ENCODE data around the gene ARFGEF3.

ARFGEF3 gene

GRCh38 chr6:138229663-138230179, 68.0 kb downstream of the ARFGEF3 start:
- WGBS, 2 experiments (ENCODE audit: insufficient coverage in 2 of 2), result 95 to 98% methylated on average over 8 to 9 of the region's 11 CpGs
- no peak overlapping the region for H3K4me3 ChIP-seq (ENCODE audit: extremely low read depth, insufficient read depth, low read length, poor library complexity, severe bottlenecking)
- no peaks in the 10 kb centered on the region for H3K4me1 ChIP-seq (ENCODE audit: control insufficient read depth, insufficient read depth, low read length, poor library complexity, severe bottlenecking)
- H3K36me3 ChIP-seq (ENCODE audit: control insufficient read depth, insufficient read depth, low read length), result no peaks in the 10 kb centered on the region
- H3K27ac ChIP-seq (ENCODE audit: low read depth, low read length, severe bottlenecking), result no peak overlapping the region
- no peaks in the 10 kb centered on the region for H3K9me3 ChIP-seq (ENCODE audit: control insufficient read depth, low read length)

- Histone ChIP-seq H3K27ac (ENCODE audit: low read depth, low read length, severe bottlenecking) (no peak overlapping the region), H3K9me3 (ENCODE audit: control insufficient read depth, low read length) (no peaks in the 10 kb centered on the region), H3K36me3 (ENCODE audit: control insufficient read depth, insufficient read depth, low read length) (no peaks in the 10 kb centered on the region), H3K4me3 (ENCODE audit: extremely low read depth, insufficient read depth, low read length, poor library complexity, severe bottlenecking) (no peak overlapping the region), H3K4me1 (ENCODE audit: control insufficient read depth, insufficient read depth, low read length, poor library complexity, severe bottlenecking) (no peaks in the 10 kb centered on the region)
These were observed 68.5 kb downstream of the ARFGEF3 start for GRCh38 chr6:138230221-138230620.

- Histone ChIP-seq H3K36me3 (ENCODE audit: control insufficient read depth, insufficient read depth, low read length) (no peaks in the 10 kb centered on the region), H3K9me3 (ENCODE audit: control insufficient read depth, low read length) (no peaks in the 10 kb centered on the region), H3K4me1 (ENCODE audit: control insufficient read depth, insufficient read depth, low read length, poor library complexity, severe bottlenecking) (no peaks in the 10 kb centered on the region), H3K27ac (ENCODE audit: low read depth, low read length, severe bottlenecking) (no peak overlapping the region), H3K4me3 (ENCODE audit: extremely low read depth, insufficient read depth, low read length, poor library complexity, severe bottlenecking) (no peak overlapping the region)
- 88 to 100% methylated on average over 1 to 2 of the region's 3 CpGs for WGBS, 2 experiments (ENCODE audit: insufficient coverage in 2 of 2)
These were observed 69.1 kb downstream of the ARFGEF3 start for GRCh38 chr6:138230759-138231380.

- H3K4me3 ChIP-seq (ENCODE audit: extremely low read depth, insufficient read depth, low read length, poor library complexity, severe bottlenecking), result no peak overlapping the region
- no peak overlapping the region for H3K27ac ChIP-seq (ENCODE audit: low read depth, low read length, severe bottlenecking)
- WGBS, 2 experiments (ENCODE audit: insufficient coverage in 2 of 2), result no CpG with 5 or more reads among the region's 4 CpGs
- no peaks in the 10 kb centered on the region for H3K9me3 ChIP-seq (ENCODE audit: control insufficient read depth, low read length)
- no peaks in the 10 kb centered on the region for H3K36me3 ChIP-seq (ENCODE audit: control insufficient read depth, insufficient read depth, low read length)
- no peaks in the 10 kb centered on the region for H3K4me1 ChIP-seq (ENCODE audit: control insufficient read depth, insufficient read depth, low read length, poor library complexity, severe bottlenecking)
These were observed 69.7 kb downstream of the ARFGEF3 start for GRCh38 chr6:138231381-138231886.

- Histone ChIP-seq H3K36me3 (ENCODE audit: control insufficient read depth, insufficient read depth, low read length) (no peaks in the 10 kb centered on the region), H3K9me3 (ENCODE audit: control insufficient read depth, low read length) (no peaks in the 10 kb centered on the region), H3K27ac (ENCODE audit: low read depth, low read length, severe bottlenecking) (no peak overlapping the region), H3K4me3 (ENCODE audit: extremely low read depth, insufficient read depth, low read length, poor library complexity, severe bottlenecking) (no peak overlapping the region), H3K4me1 (ENCODE audit: control insufficient read depth, insufficient read depth, low read length, poor library complexity, severe bottlenecking) (no peaks in the 10 kb centered on the region)
- WGBS, 2 experiments (ENCODE audit: insufficient coverage in 2 of 2), result no CpG with 5 or more reads among the region's 2 CpGs
These were observed 72.6 kb downstream of the ARFGEF3 start for GRCh38 chr6:138234363-138234762.

- no CpG with 5 or more reads among the region's 1 CpG for WGBS, 2 experiments (ENCODE audit: insufficient coverage in 2 of 2)
- no peaks in the 10 kb centered on the region for H3K9me3 ChIP-seq (ENCODE audit: control insufficient read depth, low read length)
- no peaks in the 10 kb centered on the region for H3K4me1 ChIP-seq (ENCODE audit: control insufficient read depth, insufficient read depth, low read length, poor library complexity, severe bottlenecking)
- no peak overlapping the region for H3K27ac ChIP-seq (ENCODE audit: low read depth, low read length, severe bottlenecking)
- H3K4me3 ChIP-seq (ENCODE audit: extremely low read depth, insufficient read depth, low read length, poor library complexity, severe bottlenecking), result no peak overlapping the region
- H3K36me3 ChIP-seq (ENCODE audit: control insufficient read depth, insufficient read depth, low read length), result no peaks in the 10 kb centered on the region
These were observed 73.5 kb downstream of the ARFGEF3 start for GRCh38 chr6:138235205-138235604.

GRCh38 chr6:138235693-138236092, 74.0 kb downstream of the ARFGEF3 start:
- Histone ChIP-seq H3K27ac (ENCODE audit: low read depth, low read length, severe bottlenecking) (no peak overlapping the region), H3K9me3 (ENCODE audit: control insufficient read depth, low read length) (no peaks in the 10 kb centered on the region), H3K4me1 (ENCODE audit: control insufficient read depth, insufficient read depth, low read length, poor library complexity, severe bottlenecking) (no peaks in the 10 kb centered on the region), H3K36me3 (ENCODE audit: control insufficient read depth, insufficient read depth, low read length) (no peaks in the 10 kb centered on the region), H3K4me3 (ENCODE audit: extremely low read depth, insufficient read depth, low read length, poor library complexity, severe bottlenecking) (no peak overlapping the region)
- 88% methylated on average over 1 of the region's 1 CpG; no CpG with 5 or more reads in 1 of the 2 experiments for WGBS, 2 experiments (ENCODE audit: insufficient coverage in 2 of 2)

- Histone ChIP-seq H3K4me3 (ENCODE audit: extremely low read depth, insufficient read depth, low read length, poor library complexity, severe bottlenecking) (no peak overlapping the region), H3K9me3 (ENCODE audit: control insufficient read depth, low read length) (no peaks in the 10 kb centered on the region), H3K36me3 (ENCODE audit: control insufficient read depth, insufficient read depth, low read length) (no peaks in the 10 kb centered on the region), H3K4me1 (ENCODE audit: control insufficient read depth, insufficient read depth, low read length, poor library complexity, severe bottlenecking) (no peaks in the 10 kb centered on the region), H3K27ac (ENCODE audit: low read depth, low read length, severe bottlenecking) (no peak overlapping the region)
- 63 to 67% methylated on average over 2 of the region's 2 CpGs for WGBS, 2 experiments (ENCODE audit: insufficient coverage in 2 of 2)
These were observed 75.7 kb downstream of the ARFGEF3 start for GRCh38 chr6:138237463-138237862.

- H3K9me3 ChIP-seq (ENCODE audit: control insufficient read depth, low read length), result no peaks in the 10 kb centered on the region
- H3K36me3 ChIP-seq (ENCODE audit: control insufficient read depth, insufficient read depth, low read length), result no peaks in the 10 kb centered on the region
- H3K4me1 ChIP-seq (ENCODE audit: control insufficient read depth, insufficient read depth, low read length, poor library complexity, severe bottlenecking), result no peaks in the 10 kb centered on the region
- 83 to 89% methylated on average over 5 of the region's 6 CpGs for WGBS, 2 experiments (ENCODE audit: insufficient coverage in 2 of 2)
- H3K27ac ChIP-seq (ENCODE audit: low read depth, low read length, severe bottlenecking), result no peak overlapping the region
- H3K4me3 ChIP-seq (ENCODE audit: extremely low read depth, insufficient read depth, low read length, poor library complexity, severe bottlenecking), result no peak overlapping the region
These were observed 76.6 kb downstream of the ARFGEF3 start for GRCh38 chr6:138238368-138238767.

GRCh38 chr6:138239774-138240173, 78.0 kb downstream of the ARFGEF3 start:
- WGBS, 2 experiments (ENCODE audit: insufficient coverage in 2 of 2), result 83% methylated on average over 1 of the region's 1 CpG; no CpG with 5 or more reads in 1 of the 2 experiments
- H3K4me1 ChIP-seq (ENCODE audit: control insufficient read depth, insufficient read depth, low read length, poor library complexity, severe bottlenecking), result no peaks in the 10 kb centered on the region
- no peaks in the 10 kb centered on the region for H3K9me3 ChIP-seq (ENCODE audit: control insufficient read depth, low read length)
- no peak overlapping the region for H3K4me3 ChIP-seq (ENCODE audit: extremely low read depth, insufficient read depth, low read length, poor library complexity, severe bottlenecking)
- no peak overlapping the region for H3K27ac ChIP-seq (ENCODE audit: low read depth, low read length, severe bottlenecking)
- H3K36me3 ChIP-seq (ENCODE audit: control insufficient read depth, insufficient read depth, low read length), result no peaks in the 10 kb centered on the region

- WGBS, 2 experiments (ENCODE audit: insufficient coverage in 2 of 2), result 95 to 96% methylated on average over 10 to 11 of the region's 13 CpGs
- Histone ChIP-seq H3K27ac (ENCODE audit: low read depth, low read length, severe bottlenecking) (no peak overlapping the region), H3K36me3 (ENCODE audit: control insufficient read depth, insufficient read depth, low read length) (no peaks in the 10 kb centered on the region), H3K4me1 (ENCODE audit: control insufficient read depth, insufficient read depth, low read length, poor library complexity, severe bottlenecking) (no peaks in the 10 kb centered on the region), H3K9me3 (ENCODE audit: control insufficient read depth, low read length) (no peaks in the 10 kb centered on the region), H3K4me3 (ENCODE audit: extremely low read depth, insufficient read depth, low read length, poor library complexity, severe bottlenecking) (no peak overlapping the region)
These were observed 78.9 kb downstream of the ARFGEF3 start for GRCh38 chr6:138240476-138241245.
